Measurements from ENCODE around the gene ZNF699.
"Not testable (repeated sequence)": the region's sequence is repeated elsewhere in the genome, so short reads cannot be mapped to it uniquely, and the experiment has no call there.

ZNF699 gene

GRCh38 chr19:9323919-9324583, 14.4 kb upstream of the ZNF699 start, which contains the start of gene ZNF559:
ZNF559 (plus strand) TSS chr19:9324179; CDS start chr19:9338550, 14,371 bp downstream.
- Histone ChIP-seq H3K9me3 (peaks cover 2 to 28% (median 15%) of the 10 kb centered on the region in 3 donors), H3K36me3 (peaks cover 25 to 30% (median 30%) of the 10 kb centered on the region in 3 donors), H3K4me1 (peaks cover 0 to 17% (median 6%) of the 10 kb centered on the region in 4 donors), H3K27ac (peak within 1 kb of the TSS; percentile 76 to 84), H3K27me3 (no peaks in the 10 kb centered on the region), H3K4me3 (peak within 1 kb of the TSS; percentile 57 to 63)
- DNase-seq = peak; percentile 92 to 97
- intact Hi-C loops (cut with DNase I; ENCODE audit: low total_unique reads) = loop anchor here (5.0 kb wide), 1 partner anchor 113 kb away; the partner anchor contains the start of gene ZNF266
- TF ChIP-seq CTCF (IDR thresholded peaks at IDR 0.05) = peak in 1 of 2 experiments; percentile 25

GRCh38 chr19:9323557-9323918, 13.9 kb upstream of the ZNF699 start:
- peaks cover 0 to 17% (median 6%) of the 10 kb centered on the region in 4 donors for H3K4me1 ChIP-seq
- DNase-seq = peak; percentile 63 to 83
- H3K9me3 ChIP-seq = peaks cover 2 to 23% (median 13%) of the 10 kb centered on the region in 3 donors
- H3K36me3 ChIP-seq = peaks cover 22 to 26% (median 25%) of the 10 kb centered on the region in 3 donors
- no peak for TF ChIP-seq CTCF (IDR thresholded peaks at IDR 0.05)
- H3K27ac ChIP-seq = peak overlapping the region; percentile 76 to 84
- intact Hi-C loops (cut with DNase I; ENCODE audit: low total_unique reads) = loop anchor here (5.0 kb wide), 1 partner anchor 114 kb away; the partner anchor contains the start of gene ZNF266
- no peaks in the 10 kb centered on the region for H3K27me3 ChIP-seq
- H3K4me3 ChIP-seq = peak overlapping the region; percentile 57 to 63

GRCh38 chr19:9322201-9322600, 12.6 kb upstream of the ZNF699 start:
- not testable (repeated sequence) for H3K4me3 ChIP-seq, DNase-seq, H3K27me3 ChIP-seq, H3K27ac ChIP-seq
- Histone ChIP-seq H3K9me3 (peaks cover 0 to 14% (median 4%) of the 10 kb centered on the region in 3 donors), H3K36me3 (peaks cover 12 to 13% (median 13%) of the 10 kb centered on the region in 3 donors), H3K4me1 (peaks cover 0 to 17% (median 6%) of the 10 kb centered on the region in 4 donors)
- intact Hi-C loops (cut with DNase I; ENCODE audit: low total_unique reads) = loop anchor here (5.0 kb wide), 1 partner anchor 115 kb away; the partner anchor contains the start of gene ZNF266

GRCh38 chr19:9321756-9322155, 12.1 kb upstream of the ZNF699 start:
- H3K4me3 ChIP-seq, H3K27me3 ChIP-seq, H3K36me3 ChIP-seq, DNase-seq, H3K27ac ChIP-seq, H3K9me3 ChIP-seq: not testable (repeated sequence)
- intact Hi-C loops (cut with DNase I; ENCODE audit: low total_unique reads) = loop anchor here (5.0 kb wide), 1 partner anchor 116 kb away; the partner anchor contains the start of gene ZNF266
- H3K4me1 ChIP-seq = peaks cover 0 to 17% (median 6%) of the 10 kb centered on the region in 4 donors

- no peak for TF ChIP-seq CTCF (IDR thresholded peaks at IDR 0.05)
- intact Hi-C loops (cut with DNase I; ENCODE audit: low total_unique reads) = loop anchor here (5.0 kb wide), 1 partner anchor 116 kb away; the partner anchor contains the start of gene ZNF266
- H3K36me3 ChIP-seq = peaks cover 3 to 6% (median 4%) of the 10 kb centered on the region in 3 donors
- no peak overlapping the region for H3K4me3 ChIP-seq
- no peak for DNase-seq
- H3K27ac ChIP-seq = no peak overlapping the region
- H3K9me3 ChIP-seq = peaks cover 0 to 6% (median 0%) of the 10 kb centered on the region in 3 donors
- no peaks in the 10 kb centered on the region for H3K27me3 ChIP-seq
- peaks cover 0 to 17% (median 6%) of the 10 kb centered on the region in 4 donors for H3K4me1 ChIP-seq
Observed at GRCh38 chr19:9321338-9321737, 11.7 kb upstream of the ZNF699 start.

GRCh38 chr19:9313756-9314155, 4.1 kb upstream of the ZNF699 start:
- Histone ChIP-seq H3K36me3 (no peaks in the 10 kb centered on the region), H3K4me3 (no peak overlapping the region), H3K9me3 (no peaks in the 10 kb centered on the region), H3K4me1 (peaks cover 0 to 4% (median under 1%) of the 10 kb centered on the region in 4 donors), H3K27ac (no peak overlapping the region), H3K27me3 (no peaks in the 10 kb centered on the region)
- intact Hi-C loops (cut with DNase I; ENCODE audit: low total_unique reads) = loop anchor here (5.0 kb wide), 2 partner anchors 309 to 479 kb away; partner anchors contain the start of gene ZNF561
- TF ChIP-seq CTCF (IDR thresholded peaks at IDR 0.05) = no peak
- DNase-seq = no peak

Data from tibial artery (tissue), 4 donors.